Measurements from ENCODE around the gene ACBD6.

ACBD6 gene

DNA sequence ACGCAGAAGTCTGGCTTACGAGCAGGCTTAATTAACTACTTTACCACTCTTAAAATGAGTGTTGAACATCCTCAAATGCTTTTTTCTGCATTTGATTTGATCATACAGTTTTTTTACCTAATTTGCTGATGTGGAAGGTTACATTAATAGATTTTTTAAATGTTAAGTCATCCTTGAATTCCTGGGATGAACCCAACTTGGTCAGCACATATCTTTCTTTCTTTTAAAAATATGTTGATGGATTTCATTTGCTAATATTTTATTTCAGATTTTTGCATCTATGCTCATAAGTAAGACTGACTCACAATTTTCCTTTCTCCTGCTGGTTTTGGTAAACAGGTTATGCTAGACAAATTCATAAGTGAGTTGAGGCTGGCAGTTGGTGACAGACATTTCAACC, 189.5 kb downstream of the ACBD6 start:
- TF ChIP-seq CTCF (IDR thresholded peaks at IDR 0.05), result no peak

GRCh38 chr1:180311011-180311730, 191.2 kb downstream of the ACBD6 start:
- no peak for TF ChIP-seq CTCF (IDR thresholded peaks at IDR 0.05)

DNA sequence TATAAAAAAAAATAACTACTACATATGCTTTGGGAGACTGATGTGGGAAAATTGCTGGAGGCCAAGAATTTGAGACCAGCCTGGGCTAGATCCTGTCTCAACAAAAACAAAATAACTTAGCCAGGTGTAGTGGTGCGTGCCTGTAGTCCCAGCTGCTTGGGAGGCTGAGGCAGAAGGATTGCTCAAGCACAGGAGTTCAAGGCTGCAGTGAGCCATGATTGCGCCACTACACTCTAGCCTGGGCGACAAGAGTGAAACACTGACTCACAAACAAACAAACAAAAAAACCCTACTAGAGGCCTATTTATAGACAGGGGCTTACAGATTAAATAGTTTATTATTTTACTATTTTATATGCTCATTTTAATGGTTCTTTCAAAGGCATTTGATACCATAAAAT, 192.3 kb downstream of the ACBD6 start:
- no peak for TF ChIP-seq CTCF (IDR thresholded peaks at IDR 0.05)

GRCh38 chr1:180309338-180309737, 193.0 kb downstream of the ACBD6 start:
- no peak for TF ChIP-seq CTCF (IDR thresholded peaks at IDR 0.05)

- TF ChIP-seq CTCF (IDR thresholded peaks at IDR 0.05), result no peak
Observed at GRCh38 chr1:180301135-180301742, 201.1 kb downstream of the ACBD6 start.

DNA sequence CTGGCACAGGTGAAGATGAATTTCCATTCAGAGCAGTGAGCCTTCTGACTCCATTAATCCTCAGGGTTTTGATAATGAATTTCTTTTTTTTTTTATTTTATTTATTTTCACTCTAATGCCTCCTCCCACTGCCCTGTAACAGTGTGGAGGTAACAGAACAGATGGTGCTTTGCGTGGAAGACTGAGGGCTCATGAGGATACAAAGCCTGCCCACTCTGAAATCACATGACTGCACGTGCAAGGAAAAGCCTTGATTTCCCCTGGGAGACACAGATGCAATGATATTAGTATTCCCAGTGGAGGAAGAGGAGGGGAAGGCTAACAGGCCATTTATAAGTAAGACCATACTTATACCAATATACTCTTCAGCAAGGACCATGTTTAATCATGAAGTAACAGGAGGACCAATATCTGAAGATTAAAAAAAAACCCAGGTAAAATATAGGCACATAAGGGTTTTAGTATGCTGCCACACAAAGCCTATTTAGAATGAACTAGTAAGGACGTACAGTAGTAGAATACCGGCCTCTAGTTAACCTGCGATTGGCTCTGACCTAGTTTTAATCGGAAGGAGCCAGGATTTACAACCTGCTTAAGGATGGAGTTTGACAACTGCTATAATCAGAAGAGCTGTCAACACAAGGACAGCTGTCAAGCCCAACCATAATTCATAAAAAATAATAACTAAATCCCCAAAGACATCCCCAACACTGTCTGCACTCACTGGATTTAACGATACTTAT, 202.7 kb downstream of the ACBD6 start:
- no peak for TF ChIP-seq CTCF (IDR thresholded peaks at IDR 0.05)

DNA sequence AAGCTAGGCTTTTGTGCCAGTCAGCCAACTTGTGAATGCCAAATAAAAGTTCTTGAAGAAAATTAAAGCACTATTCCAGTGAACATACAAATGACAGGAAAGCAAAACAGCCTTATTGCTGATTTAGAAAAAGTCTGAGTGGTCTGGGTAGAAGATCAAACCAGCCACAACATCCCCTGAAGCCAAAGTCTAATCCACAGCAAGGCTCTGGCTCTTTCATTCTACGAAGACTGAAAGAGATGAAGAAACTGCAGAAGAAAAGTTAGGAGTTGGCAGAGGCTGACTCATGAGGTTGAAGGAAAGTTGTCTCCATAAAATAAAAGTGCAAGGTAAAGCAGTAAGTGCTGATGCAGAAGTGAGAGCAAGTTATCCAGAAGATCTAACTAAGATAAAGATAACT, 206.4 kb downstream of the ACBD6 start:
- no peak for TF ChIP-seq CTCF (IDR thresholded peaks at IDR 0.05)
